Panc1 (cell line): ENCODE results near the gene PGAM2.

ENCODE experiments used
- SIN3A ChIP-seq: IDR thresholded peaks from 2 replicates; pipeline ENCODE4 v1.6.1; 2012; ENCODE audit warnings: low read depth, mild to moderate bottlenecking, low read length, moderate library complexity, borderline replicate concordance; ENCODE audit not compliant: insufficient read depth
- TCF7L2 ChIP-seq: IDR thresholded peaks from 2 replicates; pipeline ENCODE4 v1.6.1; 2011; ENCODE audit warnings: mild to moderate bottlenecking, low read depth, low read length, inconsistent platforms
- TF ChIP-seq, protein P1 (sequence below): fragments of 450-650 bp; IDR thresholded peaks from 2 replicates; pipeline ENCODE4 v1.5.1; 2017; ENCODE audit warnings: mild to moderate bottlenecking

GRCh38 chr7:44105832-44106231 lies 40.5 kb upstream of the PGAM2 start:
- TF ChIP-seq, protein P1, sequence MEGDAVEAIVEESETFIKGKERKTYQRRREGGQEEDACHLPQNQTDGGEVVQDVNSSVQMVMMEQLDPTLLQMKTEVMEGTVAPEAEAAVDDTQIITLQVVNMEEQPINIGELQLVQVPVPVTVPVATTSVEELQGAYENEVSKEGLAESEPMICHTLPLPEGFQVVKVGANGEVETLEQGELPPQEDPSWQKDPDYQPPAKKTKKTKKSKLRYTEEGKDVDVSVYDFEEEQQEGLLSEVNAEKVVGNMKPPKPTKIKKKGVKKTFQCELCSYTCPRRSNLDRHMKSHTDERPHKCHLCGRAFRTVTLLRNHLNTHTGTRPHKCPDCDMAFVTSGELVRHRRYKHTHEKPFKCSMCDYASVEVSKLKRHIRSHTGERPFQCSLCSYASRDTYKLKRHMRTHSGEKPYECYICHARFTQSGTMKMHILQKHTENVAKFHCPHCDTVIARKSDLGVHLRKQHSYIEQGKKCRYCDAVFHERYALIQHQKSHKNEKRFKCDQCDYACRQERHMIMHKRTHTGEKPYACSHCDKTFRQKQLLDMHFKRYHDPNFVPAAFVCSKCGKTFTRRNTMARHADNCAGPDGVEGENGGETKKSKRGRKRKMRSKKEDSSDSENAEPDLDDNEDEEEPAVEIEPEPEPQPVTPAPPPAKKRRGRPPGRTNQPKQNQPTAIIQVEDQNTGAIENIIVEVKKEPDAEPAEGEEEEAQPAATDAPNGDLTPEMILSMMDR = no peak
- TF ChIP-seq TCF7L2 (no peak), SIN3A (no peak)
